Stimulated activated CD4-positive, alpha-beta T cell treated with anti-CD3 and anti-CD28 coated beads, Interleukin-2, amount 100 ng/mL, for 4 hours (primary cell): ENCODE data around the gene PBLD.

Source experiments
- DNase-seq: peaks from one replicate; pipeline ENCODE4 v3.0.0-alpha.2; 2020; ENCODE audit warnings: low read depth

Gene PBLD

GRCh38 chr10:68233046-68233445 lies 99.7 kb downstream of the PBLD start:
- DNase-seq = no peak
